SHP77 (cell line): ENCODE data around the gene GP9.
A peak's percentile ranks its signal among the peaks of the same experiment; 100 is the strongest.
"Not testable (repeated sequence)": the region's sequence is repeated elsewhere in the genome, so short reads cannot be mapped to it uniquely, and the experiment has no call there.

Experiments used
- DNase-seq, 2 experiments: peaks; one replicate each; lab custom pipeline; 2025; lab: John Stamatoyannopoulos, UW

The GP9 gene

GRCh38 chr3:129050556-129051295, 9.9 kb upstream of the GP9 start:
- no peak for DNase-seq

GRCh38 chr3:129051871-129052340, 8.7 kb upstream of the GP9 start:
- no peak for DNase-seq

DNA sequence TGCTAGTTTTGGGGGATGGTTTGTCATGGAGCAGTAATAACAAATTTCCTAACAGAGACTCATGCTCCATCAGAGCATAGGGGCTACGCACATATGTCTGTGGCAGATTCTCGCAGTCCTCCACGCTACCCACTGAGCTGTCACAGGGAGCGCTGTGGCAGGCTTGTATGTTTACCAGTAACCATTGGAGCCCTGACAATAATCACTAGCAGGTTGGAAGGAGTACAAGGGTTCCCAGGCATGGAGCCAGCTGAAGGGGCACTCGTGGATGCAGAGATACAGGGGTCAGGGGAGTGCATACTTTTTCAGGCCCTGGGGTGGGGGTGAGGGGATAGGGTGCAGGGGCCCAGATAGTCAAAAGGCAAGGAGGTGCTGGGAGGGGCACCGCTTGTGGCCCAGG, 7.9 kb upstream of the GP9 start:
- peak in 1 of 2 experiments; percentile 32 for DNase-seq

- DNase-seq = no peak
Measured at GRCh38 chr3:129054605-129055104, 5.9 kb upstream of the GP9 start.

DNA sequence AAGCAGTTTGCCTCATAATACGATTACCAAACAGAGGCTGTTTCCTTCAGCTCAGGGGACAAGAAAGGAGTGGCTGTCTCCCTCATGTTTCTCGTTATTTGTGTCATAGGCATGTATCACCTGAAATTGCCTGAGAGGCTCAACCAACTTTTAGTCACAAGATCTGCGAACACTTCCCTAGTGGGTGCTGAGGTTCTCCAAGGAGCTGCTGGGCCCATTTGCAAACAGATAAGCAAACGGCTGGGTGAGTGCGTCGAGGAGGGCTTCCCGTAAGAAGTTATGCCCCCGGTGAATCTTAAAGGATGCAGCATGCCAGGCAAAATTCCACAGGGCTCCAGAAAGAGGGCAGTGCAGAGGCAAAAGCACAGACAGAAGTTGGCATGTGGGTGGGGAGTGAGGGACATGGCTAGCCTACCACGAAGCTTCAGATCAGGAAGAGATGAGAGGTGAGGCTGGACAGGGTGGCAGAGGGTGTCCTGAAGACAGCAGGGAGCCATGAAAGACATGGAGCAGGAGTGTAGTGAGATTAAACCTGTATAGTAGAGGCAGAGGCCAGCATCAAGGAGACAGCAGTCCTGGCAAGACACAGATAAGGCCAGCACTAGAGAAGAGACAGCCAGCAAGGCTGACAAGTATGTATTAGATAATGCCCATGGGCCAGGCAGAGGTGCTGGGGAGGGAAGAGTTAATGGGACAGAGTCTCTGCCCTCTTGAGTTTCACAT, 4.0 kb upstream of the GP9 start:
- DNase-seq = no peak

DNA sequence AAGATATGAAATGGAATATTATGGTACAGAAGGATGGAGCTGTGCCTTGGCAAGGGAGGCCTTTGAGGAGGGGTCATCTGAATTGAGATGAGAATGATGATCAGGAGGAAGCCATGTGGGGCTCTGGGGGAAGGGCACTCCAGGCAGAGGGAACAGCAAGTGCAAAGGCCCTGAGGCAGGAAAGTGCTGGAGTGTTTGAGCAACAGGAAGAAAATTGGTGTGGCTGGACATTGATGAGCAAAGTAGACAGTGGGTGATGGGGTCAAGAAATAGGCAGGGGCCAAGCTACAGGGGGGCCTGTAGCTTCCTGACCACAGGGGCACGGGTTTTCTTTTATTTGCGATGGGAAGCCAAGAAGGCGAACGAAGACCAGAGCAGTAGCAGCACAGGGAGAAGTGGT, 3.3 kb upstream of the GP9 start:
- DNase-seq = no peak

- DNase-seq = peak; percentile 24 to 38
Measured at GRCh38 chr3:129058441-129059200, 2.0 kb upstream of the GP9 start.

DNA sequence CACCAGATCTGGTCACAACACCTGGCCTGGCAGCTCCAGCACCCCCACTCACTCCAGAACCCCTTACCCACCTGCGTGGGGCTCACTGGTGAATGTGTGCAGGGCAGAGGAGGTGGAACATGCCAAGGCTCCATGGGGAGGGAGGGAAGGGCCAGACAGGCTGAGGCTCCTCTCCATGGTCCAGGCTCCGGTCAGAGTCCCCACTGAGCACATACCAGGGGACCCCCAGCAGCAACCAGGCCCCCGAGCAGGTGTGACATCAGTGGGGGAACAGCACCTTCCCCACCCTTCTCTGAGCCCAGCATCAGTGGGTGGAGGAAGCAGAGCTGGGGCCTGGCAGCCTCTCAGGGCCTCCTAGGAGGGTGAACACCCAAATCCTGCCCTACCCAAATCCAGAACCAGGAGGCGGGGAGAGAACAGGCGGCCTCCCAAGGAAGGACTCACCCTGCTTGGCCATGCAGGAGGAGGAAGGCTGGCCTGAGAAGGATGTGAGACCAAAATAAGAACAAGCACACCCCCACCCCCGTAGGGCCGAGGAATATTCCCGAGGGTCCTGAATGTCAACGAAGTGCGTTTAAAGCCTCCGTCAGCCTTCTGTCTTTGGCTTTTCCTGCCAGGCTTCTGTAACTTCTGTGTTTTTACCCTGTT, 1.1 kb upstream of the GP9 start:
- no peak for DNase-seq

GRCh38 chr3:129061023-129061887, 676 bp downstream of the GP9 start:
- no peak for DNase-seq

DNA sequence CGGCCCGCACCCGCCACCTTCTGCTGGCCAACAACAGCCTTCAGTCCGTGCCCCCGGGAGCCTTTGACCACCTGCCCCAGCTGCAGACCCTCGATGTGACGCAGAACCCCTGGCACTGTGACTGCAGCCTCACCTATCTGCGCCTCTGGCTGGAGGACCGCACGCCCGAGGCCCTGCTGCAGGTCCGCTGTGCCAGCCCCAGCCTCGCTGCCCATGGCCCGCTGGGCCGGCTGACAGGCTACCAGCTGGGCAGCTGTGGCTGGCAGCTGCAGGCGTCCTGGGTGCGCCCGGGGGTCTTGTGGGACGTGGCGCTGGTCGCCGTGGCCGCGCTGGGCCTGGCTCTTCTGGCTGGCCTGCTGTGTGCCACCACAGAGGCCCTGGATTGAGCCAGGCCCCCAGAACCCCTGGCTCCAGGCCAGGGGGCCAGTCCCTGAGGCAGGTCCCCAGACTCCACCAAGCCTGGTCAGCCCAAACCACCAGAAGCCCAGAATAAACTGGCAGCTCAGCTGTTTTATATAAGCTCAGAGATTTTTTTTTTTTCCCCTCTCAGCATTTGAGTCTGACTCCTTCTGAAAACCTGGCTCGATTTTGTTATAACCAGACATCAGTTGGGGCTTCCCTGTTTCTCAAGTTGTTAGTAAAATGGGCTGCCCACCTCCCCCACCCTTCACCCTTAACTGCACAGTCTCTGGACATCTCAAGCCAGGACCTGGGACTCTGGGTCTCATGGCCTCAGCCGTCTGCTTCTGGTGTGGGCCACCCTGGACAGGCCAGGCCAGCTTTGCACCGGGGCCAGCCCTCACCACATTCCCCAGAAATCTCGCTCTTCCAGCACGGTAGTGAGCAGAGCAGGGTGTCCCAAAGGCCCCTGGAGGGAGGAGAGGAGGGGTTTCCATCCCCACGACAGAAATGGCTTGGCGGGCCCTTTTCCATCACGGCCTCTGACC, 1.6 kb downstream of the GP9 start:
- DNase-seq = no peak

GRCh38 chr3:129063091-129063640, 2.6 kb downstream of the GP9 start:
- no peak for DNase-seq

GRCh38 chr3:129063841-129064482, 3.4 kb downstream of the GP9 start:
- DNase-seq = peak in 1 of 2 experiments; percentile 40

GRCh38 chr3:129065016-129065719, 4.6 kb downstream of the GP9 start:
- no peak for DNase-seq

- no peak for DNase-seq
Measured at GRCh38 chr3:129065720-129066073, 5.1 kb downstream of the GP9 start.

- DNase-seq = not testable (repeated sequence)
Measured at GRCh38 chr3:129067719-129068118, 7.1 kb downstream of the GP9 start.

GRCh38 chr3:129068291-129068886, 7.8 kb downstream of the GP9 start:
- DNase-seq = no peak

GRCh38 chr3:129069313-129070085, 8.9 kb downstream of the GP9 start:
- not testable (repeated sequence) for DNase-seq
